ENCODE data around the gene HORMAD2. TPM values are rescaled to one million over a fixed set of nuclear protein-coding genes. Genes with fewer than 3 reads are reported as not detected.

Gene HORMAD2
- total RNA-seq, 1 experiment from 2014 or later: not detected

- Histone ChIP-seq H3K27me3 (no peaks in the 10 kb centered on the region), H3K4me3 (no peak overlapping the region), H3K36me3 (no peaks in the 10 kb centered on the region), H3K9me3 (no peaks in the 10 kb centered on the region)
- DNase-seq: no peak
These were observed 37.0 kb downstream of the HORMAD2 start for GRCh38 chr22:30117256-30117655.

GRCh38 chr22:30118291-30118690 lies 38.0 kb downstream of the HORMAD2 start:
- Histone ChIP-seq H3K4me3 (no peak overlapping the region), H3K9me3 (no peaks in the 10 kb centered on the region), H3K36me3 (no peaks in the 10 kb centered on the region), H3K27me3 (no peaks in the 10 kb centered on the region)
- DNase-seq: no peak

GRCh38 chr22:30121960-30122359 lies 41.7 kb downstream of the HORMAD2 start:
- Histone ChIP-seq H3K27me3 (no peaks in the 10 kb centered on the region), H3K9me3 (no peaks in the 10 kb centered on the region), H3K36me3 (no peaks in the 10 kb centered on the region), H3K4me3 (no peak overlapping the region)
- no peak for DNase-seq

GRCh38 chr22:30123463-30123862 lies 43.2 kb downstream of the HORMAD2 start:
- Histone ChIP-seq H3K27me3 (no peaks in the 10 kb centered on the region), H3K4me3 (no peak overlapping the region), H3K9me3 (no peaks in the 10 kb centered on the region), H3K36me3 (no peaks in the 10 kb centered on the region)
- DNase-seq: no peak

GRCh38 chr22:30127749-30128166 lies 47.5 kb downstream of the HORMAD2 start:
- Histone ChIP-seq H3K9me3 (no peaks in the 10 kb centered on the region), H3K36me3 (no peaks in the 10 kb centered on the region), H3K4me3 (no peak overlapping the region), H3K27me3 (no peaks in the 10 kb centered on the region)
- DNase-seq: no peak

- Histone ChIP-seq H3K27me3 (no peaks in the 10 kb centered on the region), H3K9me3 (no peaks in the 10 kb centered on the region), H3K36me3 (no peaks in the 10 kb centered on the region), H3K4me3 (no peak overlapping the region)
- no peak for DNase-seq
These were observed 48.2 kb downstream of the HORMAD2 start for GRCh38 chr22:30128511-30128910.

- no peak overlapping the region for H3K4me3 ChIP-seq
- DNase-seq: no peak
These were observed 49.4 kb downstream of the HORMAD2 start for GRCh38 chr22:30129636-30130035.

GRCh38 chr22:30132290-30132996 lies 52.2 kb downstream of the HORMAD2 start:
- DNase-seq: no peak
- H3K9me3 ChIP-seq: no peaks in the 10 kb centered on the region
- no peaks in the 10 kb centered on the region for H3K27me3 ChIP-seq
- no peaks in the 10 kb centered on the region for H3K36me3 ChIP-seq
- H3K4me3 ChIP-seq: no peak overlapping the region

More at GRCh38 chr22:30129636-30130035, 49.4 kb downstream of the HORMAD2 start:
- no peaks in the 10 kb centered on the region for H3K9me3 ChIP-seq
- H3K27me3 ChIP-seq: no peaks in the 10 kb centered on the region
- H3K36me3 ChIP-seq: no peaks in the 10 kb centered on the region

GRCh38 chr22:30140414-30140813 lies 60.1 kb downstream of the HORMAD2 start:
- H3K9me3 ChIP-seq: peaks cover 13% of the 10 kb centered on the region
- H3K27me3 ChIP-seq: no peaks in the 10 kb centered on the region
- H3K36me3 ChIP-seq: no peaks in the 10 kb centered on the region
- DNase-seq: no peak
- no peak overlapping the region for H3K4me3 ChIP-seq

GRCh38 chr22:30143265-30143664 lies 63.0 kb downstream of the HORMAD2 start:
- Histone ChIP-seq H3K36me3 (no peaks in the 10 kb centered on the region), H3K9me3 (peaks cover 15% of the 10 kb centered on the region), H3K27me3 (no peaks in the 10 kb centered on the region), H3K4me3 (no peak overlapping the region)
- DNase-seq: no peak

GRCh38 chr22:30144391-30144790 lies 64.1 kb downstream of the HORMAD2 start:
- Histone ChIP-seq H3K9me3 (peaks cover 15% of the 10 kb centered on the region), H3K4me3 (no peak overlapping the region), H3K36me3 (no peaks in the 10 kb centered on the region), H3K27me3 (no peaks in the 10 kb centered on the region)
- no peak for DNase-seq

- no peak overlapping the region for H3K4me3 ChIP-seq
These were observed 69.9 kb downstream of the HORMAD2 start for GRCh38 chr22:30150212-30150611.

GRCh38 chr22:30158277-30158676 lies 78.0 kb downstream of the HORMAD2 start:
- no peak overlapping the region for H3K4me3 ChIP-seq
- H3K9me3 ChIP-seq: no peaks in the 10 kb centered on the region
- no peak for DNase-seq
- no peaks in the 10 kb centered on the region for H3K27me3 ChIP-seq
- H3K36me3 ChIP-seq: no peaks in the 10 kb centered on the region

More at GRCh38 chr22:30150212-30150611, 69.9 kb downstream of the HORMAD2 start:
- no peak for DNase-seq
- no peaks in the 10 kb centered on the region for H3K27me3 ChIP-seq
- H3K36me3 ChIP-seq: no peaks in the 10 kb centered on the region
- H3K9me3 ChIP-seq: peaks cover 2% of the 10 kb centered on the region; the same call in 1 of the 2 replicates

GRCh38 chr22:30158744-30159500 lies 78.7 kb downstream of the HORMAD2 start:
- Histone ChIP-seq H3K27me3 (no peaks in the 10 kb centered on the region), H3K4me3 (no peak overlapping the region), H3K9me3 (no peaks in the 10 kb centered on the region), H3K36me3 (no peaks in the 10 kb centered on the region)
- no peak for DNase-seq

GRCh38 chr22:30159561-30160353 lies 79.5 kb downstream of the HORMAD2 start:
- peak; percentile 48 for DNase-seq
- H3K9me3 ChIP-seq: no peaks in the 10 kb centered on the region
- no peaks in the 10 kb centered on the region for H3K36me3 ChIP-seq
- H3K4me3 ChIP-seq: no peak overlapping the region
- H3K27me3 ChIP-seq: no peaks in the 10 kb centered on the region

- Histone ChIP-seq H3K36me3 (no peaks in the 10 kb centered on the region), H3K9me3 (no peaks in the 10 kb centered on the region), H3K4me3 (no peak overlapping the region)
These were observed 80.8 kb downstream of the HORMAD2 start for GRCh38 chr22:30161051-30161469.

GRCh38 chr22:30167296-30167695 lies 87.0 kb downstream of the HORMAD2 start:
- no peak overlapping the region for H3K4me3 ChIP-seq
- H3K9me3 ChIP-seq: no peaks in the 10 kb centered on the region

More at GRCh38 chr22:30161051-30161469, 80.8 kb downstream of the HORMAD2 start:
- DNase-seq: no peak
- H3K27me3 ChIP-seq: no peaks in the 10 kb centered on the region

More at GRCh38 chr22:30167296-30167695, 87.0 kb downstream of the HORMAD2 start:
- Histone ChIP-seq H3K27me3 (no peaks in the 10 kb centered on the region), H3K36me3 (no peaks in the 10 kb centered on the region)
- DNase-seq: no peak

Data from MG63 (cell line).